HG02981 (cell line): Measurements from ENCODE around the gene CYP4F3.
"Not testable (repeated sequence)": the region's sequence is repeated elsewhere in the genome, so short reads cannot be mapped to it uniquely, and the experiment has no call there.

Experiments
- ATAC-seq: cut with Tn5 transposase; IDR thresholded peaks from one replicate; pipeline ENCODE4 v1.9.1; 2021; ENCODE audit warnings: mild to moderate bottlenecking, moderate library complexity; ENCODE audit not compliant: unreplicated experiment

Gene CYP4F3

DNA sequence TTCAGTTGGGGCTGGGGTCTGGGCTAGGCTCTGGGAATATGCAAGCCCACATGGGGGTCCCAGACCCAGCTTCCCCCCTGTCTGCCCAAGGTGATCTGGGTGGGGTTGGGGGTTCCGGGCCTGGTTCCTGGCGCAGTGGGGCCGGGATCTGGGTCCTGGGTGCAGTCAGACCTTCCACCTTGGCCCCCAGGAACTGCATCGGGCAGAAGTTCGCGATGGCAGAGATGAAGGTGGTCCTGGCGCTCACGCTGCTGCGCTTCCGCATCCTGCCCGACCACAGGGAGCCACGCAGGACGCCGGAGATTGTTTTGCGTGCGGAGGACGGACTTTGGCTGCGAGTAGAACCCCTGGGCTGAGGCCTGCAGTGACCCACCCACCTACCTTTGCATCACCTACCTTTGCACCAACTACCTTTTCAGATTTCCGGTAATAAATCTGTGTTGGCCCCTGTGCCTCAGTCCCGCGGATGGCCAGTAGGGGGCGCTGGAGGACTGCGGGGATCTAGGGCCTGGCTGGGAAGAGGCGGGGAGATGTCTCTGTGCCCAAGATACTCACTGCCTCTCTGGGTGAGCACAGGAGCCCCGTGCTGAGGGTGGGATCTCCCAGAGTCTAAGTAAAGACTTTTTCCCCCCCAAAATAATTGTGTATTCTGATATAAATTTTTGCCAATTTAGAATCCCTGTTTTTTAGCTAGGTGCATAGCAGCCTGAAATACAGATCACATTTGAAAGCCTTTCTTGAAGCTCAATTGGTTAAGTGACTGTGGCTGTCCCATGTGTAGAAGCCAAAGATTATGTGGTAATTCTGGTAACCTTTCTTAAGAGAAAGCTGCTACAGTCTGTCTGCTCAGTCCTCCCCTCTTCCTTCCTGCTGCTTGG lies 11.5 kb upstream of the CYP4F3 start:
- no peak for ATAC-seq

DNA sequence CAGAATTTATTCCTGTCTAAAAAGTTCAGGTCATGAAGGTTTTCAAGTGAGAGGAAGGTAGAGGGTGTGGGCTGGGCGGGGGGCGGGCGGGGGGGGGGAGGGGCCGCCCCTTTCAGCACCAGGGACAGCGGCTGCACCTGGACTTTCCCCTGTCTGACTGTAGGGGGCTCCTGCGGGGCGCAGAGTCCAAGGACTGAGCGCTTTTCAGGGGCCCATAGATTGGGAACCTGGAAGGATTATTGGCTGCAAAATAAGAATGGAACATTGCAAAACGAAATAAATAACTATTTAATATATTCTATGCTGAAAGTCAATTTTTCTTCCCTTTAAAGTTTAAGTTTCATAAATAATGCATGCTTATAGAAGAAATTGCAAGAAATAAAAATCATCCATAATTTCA lies 8.9 kb upstream of the CYP4F3 start:
- no peak for ATAC-seq

DNA sequence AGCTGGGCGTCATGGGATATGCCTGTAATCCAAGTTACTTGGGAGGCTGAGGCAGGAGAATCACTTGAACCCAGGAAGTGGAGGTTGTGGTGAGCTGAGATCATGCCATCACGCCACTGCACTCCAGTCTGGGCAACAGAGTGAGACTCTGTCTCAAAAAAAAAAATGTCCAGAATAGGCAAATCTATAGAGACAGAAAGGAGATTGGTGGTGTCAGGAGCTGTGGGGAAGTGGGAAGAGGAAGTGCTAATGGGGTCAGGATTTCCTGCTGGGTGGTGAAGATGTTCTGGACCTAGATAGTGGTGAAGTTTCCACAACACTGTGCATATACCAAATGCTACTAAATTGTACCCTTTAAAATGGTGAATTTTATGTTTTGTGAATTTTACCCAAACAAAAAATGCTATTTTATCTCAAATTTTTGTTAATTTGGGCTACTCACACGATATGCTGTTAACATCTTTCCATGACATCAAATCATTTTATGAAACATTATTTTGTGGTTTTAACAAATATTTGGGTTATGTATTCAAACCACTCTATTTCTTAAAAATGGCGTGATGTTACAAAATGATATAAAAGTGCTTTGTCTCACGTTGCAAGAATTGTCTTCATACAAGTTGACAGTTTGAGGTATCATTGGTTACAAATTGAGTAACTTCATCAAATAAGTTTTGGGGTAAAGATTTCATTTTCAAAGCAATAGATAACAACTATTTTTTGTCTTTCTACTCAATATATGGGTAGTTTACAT lies 7.4 kb upstream of the CYP4F3 start:
- ATAC-seq: no peak

DNA sequence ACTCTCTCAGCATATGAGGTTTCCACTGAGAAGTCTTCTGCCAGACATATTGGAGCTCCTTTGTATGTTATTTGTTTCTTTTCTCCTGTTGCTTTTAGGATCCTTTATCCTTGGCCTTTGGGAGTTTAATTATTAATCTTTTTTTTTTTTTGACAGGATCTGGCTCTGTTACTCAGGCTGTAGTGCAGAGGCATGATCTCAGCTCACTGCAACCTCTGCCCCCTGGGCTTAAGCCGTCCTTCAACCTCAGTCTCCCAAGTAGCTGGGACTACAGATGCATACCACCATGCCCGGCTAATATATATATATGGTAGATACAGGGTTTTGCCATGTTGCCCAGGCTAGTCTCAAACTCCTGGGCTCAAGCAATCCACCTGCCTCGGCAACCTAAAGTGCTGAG lies 6.6 kb upstream of the CYP4F3 start:
- ATAC-seq: no peak

DNA sequence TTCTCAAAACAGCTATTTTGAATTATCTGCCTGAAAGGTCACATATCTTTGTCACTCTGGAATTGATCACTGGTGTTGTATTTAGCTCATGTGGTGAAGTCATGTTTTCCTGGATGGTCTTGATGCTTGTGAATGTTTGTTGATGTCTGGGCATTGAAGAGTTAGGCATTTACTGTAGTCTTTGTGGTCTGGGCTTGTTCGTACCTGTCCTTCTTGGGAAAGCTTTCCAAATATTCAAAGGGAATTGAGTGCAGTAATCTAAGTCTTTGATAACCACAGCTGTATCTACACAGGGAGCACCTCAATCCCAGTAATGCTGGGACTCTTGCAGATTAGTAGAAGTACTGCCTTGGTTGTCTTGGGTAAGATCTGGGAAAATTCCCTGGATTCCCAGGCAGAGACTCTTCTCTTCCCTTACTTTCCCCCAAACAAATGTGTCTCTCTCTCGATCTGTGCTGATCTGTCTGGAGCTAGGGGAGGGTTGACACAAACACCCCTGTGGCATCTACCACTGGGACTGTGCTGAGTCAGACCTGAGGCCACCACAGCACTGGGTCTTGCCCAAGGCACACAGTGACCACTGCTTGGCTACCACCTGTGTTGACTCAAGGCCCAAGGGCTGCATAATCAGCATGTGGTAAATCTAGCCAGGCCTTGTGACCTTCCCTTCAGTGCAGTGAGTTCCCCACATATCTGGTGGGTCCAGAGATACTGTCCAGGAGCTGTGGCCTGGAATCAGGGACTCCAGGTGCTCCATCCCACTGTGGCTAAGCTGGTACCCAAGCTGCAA lies 5.5 kb upstream of the CYP4F3 start:
- no peak for ATAC-seq

DNA sequence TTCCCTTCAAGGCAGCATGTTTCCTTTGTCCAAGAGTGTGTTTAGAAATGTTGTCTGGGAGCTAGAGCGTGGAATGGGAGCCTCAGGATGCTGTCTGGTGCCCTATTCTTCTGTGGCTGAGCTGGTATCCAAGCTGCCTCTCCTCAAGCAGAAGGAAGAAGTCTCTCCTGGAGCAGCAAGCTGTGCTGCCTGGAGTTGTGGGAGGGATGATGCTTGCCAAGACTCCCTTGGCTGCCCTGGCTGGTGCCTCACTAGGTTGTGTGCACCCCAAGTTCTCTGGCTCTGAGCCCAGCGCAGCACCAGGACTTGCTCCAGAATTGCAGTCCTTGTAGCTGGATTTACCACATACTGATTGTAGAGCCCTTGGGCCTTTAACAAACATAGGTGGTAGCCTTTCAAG lies 4.7 kb upstream of the CYP4F3 start:
- ATAC-seq: no peak

DNA sequence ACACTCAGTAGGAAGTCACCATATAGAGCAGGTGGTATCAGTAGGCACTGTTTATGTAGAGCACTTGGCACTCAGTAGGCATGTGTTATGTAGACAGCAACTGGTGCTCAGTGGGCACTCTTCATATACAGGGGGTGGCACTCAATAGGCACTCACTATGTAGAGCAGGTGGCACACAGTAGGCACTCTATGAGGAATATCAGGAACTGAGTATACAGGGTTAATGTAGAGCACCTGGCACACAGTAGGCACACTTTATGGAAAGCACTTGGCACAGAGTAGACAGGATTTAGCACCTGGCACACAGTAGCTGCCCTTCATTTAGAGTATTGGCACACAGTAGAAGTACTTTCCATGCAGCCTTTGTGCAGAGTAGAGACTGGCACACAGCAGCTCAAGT lies 1.1 kb upstream of the CYP4F3 start:
- ATAC-seq: no peak

DNA sequence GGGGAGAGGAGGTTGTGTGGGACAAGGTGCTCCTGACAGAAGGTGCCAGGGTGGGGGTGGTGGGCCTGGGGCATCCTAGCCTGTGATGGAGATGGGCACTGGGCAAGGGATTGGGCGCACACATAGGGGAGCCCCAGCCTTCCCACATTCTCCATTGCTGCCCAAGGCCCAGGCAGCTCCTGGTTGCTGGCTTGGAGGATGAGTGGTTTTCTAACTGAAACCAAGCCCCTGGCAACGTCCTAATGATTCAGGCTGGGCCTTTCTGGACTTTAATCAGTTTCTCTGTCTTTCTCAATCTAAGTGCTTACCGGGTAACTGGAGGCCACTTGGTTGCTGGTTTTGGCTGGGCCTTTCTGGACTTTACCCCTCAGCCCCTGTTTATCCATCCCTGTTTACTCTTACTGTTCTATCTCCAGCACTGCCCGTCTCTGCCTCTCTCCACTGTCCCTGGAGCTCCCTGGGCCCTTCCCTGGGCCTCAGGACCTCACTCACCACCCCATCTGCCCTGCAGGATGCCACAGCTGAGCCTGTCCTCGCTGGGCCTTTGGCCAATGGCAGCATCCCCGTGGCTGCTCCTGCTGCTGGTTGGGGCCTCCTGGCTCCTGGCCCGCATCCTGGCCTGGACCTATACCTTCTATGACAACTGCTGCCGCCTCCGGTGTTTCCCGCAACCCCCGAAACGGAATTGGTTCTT lies 354 bp downstream of the CYP4F3 start:
- no peak for ATAC-seq

DNA sequence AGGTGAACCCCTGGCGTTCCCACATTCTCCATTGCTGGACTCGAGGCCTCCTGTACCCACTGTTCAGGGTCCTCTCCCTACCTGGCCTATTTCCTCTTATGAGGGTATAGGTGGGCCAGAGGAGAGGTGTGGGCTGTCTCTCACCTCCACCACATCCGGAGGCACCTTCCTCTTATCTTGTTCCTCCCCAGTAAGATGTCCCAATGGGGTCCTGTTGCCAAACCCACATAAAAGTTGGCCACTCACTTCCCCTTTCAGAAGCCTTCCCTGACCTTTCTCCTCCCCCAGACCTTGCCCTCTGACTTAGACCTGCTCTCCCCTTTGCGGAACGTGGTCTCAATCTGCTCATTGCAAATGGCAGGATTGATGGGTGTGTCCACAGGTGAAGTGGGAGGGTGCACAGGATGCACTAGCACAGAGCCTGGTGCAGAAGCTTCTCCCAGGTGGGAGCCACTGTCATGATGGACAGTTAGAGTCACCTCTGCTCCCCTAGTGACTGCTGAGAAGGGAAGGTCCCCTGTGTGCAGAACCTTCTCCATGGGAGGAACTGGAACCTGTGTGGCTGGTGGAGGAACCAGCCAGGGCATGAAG lies 1.3 kb downstream of the CYP4F3 start:
- ATAC-seq: no peak

DNA sequence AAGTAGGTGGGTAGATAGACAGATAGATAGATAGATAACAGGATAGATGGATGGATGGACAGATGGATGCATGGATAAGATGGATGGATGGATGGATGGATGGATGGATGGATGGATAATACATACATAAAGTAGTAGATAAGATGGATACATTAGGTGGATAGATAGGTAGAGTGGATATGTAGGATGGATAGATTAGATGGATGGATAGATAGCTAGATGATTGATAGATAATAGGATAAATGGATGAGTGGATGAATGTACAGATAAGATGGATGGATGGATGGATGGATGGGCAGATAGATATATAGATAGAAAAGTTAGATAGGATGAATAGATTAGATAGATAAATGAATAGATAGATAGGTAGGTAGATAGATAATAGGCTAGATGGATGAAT lies 2.1 kb downstream of the CYP4F3 start:
- no peak for ATAC-seq

DNA sequence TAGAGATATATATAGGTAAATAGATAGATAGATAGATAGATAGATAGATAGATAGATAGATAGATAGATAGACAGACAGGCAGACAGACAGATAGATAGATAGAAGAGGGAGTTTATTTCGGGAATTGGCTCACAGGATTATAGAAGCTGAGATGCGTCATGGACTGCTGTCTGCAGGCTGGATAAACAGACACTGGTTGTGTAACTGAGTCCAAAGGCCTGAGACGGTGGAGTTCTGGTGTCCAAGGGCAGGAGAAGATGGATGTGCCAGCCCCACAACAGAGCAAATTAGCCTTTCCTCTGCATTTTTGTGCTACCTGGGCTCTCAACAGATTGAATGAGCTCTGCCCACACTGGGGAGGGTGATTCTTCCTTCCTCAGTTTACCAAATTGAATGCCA lies 2.7 kb downstream of the CYP4F3 start:
- no peak for ATAC-seq

DNA sequence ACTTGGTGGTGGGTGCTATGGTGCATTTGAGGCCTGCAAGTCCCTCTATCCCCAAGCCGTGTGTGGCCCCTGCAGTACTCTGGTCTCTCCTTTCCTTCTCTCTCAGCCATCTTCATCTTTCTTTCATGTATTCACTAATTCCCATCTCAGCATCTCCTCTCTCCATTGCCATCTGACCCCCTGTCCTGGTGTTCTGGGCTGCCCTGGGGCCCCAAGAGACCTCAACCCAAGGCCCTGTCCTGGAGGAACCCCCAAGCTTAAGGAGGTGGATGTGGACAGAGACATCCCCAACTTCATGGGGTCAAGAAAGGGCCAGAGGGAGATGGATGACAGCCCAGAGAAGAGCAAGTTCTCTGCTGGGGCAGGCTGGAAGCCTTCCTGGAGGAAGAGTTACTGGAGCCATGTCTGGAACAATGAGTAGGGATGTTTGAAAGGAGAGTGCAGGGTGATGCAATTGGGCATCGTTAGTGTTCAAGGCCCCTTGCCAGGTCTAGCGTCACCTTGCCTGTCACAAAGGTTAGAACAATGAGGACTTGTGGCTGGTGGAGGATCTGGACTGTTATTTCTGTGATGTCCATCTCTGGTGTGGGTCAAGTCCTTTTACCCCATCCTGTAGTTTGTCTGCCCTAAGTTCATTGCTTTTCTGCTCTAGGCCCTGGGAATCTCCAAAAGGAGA lies 3.5 kb downstream of the CYP4F3 start:
- ATAC-seq: no peak

DNA sequence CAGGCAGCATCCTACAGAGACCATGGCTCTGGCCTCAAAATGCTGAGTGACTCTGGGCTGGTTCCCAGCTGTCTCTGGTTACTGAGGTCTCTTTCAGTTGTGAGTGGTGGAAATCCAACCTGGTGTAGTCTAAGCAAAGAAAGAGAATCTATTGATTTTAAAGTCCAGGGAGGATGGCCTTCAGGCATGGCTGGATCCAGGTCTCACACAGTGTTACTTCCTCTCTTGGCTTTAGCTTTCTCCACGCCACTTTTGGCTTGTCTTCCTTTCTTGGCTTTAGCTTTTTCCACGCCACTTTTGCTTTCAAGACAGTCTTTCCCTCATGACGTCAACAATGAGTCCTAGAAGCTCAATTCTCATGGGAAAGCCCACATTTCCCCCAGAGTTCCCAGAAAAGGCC lies 4.1 kb downstream of the CYP4F3 start:
- ATAC-seq: no peak

DNA sequence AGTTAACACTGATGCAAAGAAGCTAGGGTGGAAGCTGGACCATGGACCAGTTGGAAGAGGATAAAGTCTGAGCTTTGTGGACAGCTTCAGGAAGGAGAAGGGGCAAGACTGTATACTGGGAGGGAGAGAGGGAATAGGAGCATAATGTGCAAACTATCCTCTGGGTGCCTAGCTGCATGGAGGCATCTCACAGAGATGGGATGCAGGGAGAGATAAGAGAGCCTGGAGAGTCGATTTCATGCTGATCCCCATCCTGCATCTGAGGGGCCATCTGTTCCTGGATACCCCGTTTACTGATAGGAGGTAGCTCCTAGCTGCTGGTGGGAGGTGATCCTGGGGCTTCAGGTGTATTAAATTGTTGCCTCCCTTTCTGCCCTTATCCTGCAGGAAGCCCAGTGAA lies 8.8 kb downstream of the CYP4F3 start:
- no peak for ATAC-seq

DNA sequence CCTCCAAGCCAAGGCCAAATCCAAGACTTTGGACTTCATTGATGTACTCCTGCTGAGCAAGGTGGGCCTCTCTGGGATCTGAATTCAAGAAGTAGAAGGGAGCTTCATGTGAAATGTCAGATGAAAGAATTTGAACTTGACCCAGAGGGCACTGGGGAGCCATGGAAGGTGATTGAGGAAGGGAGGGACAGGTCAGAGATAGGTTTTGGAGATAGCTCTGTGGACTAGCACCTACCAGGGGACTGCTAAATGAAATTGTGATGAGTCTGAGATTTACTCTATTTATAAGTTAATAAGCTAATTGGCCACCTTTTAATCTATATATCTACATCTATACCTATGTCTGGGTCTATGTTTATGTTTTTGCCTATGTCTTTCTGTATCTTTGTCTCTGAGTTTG lies 9.4 kb downstream of the CYP4F3 start:
- not testable (repeated sequence) for ATAC-seq

DNA sequence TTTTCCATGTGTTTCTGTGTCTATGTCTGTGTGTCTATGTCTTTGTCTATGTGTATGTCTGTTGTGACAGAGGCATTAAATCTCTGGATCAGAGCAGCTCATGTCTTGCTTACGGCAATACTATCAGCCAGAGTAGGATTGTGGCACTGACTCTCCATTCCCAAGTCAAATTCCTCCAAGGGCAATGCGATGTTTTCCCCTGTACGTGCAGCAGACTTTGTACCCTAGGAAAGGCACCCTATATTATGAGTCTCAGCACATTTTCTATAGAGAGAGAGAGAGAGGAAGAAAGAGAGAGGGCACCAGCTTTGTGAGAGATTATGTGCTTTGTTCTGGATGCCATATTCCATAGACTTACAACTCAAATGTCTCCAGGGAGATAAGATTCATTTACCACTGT lies 11.1 kb downstream of the CYP4F3 start:
- ATAC-seq: no peak

DNA sequence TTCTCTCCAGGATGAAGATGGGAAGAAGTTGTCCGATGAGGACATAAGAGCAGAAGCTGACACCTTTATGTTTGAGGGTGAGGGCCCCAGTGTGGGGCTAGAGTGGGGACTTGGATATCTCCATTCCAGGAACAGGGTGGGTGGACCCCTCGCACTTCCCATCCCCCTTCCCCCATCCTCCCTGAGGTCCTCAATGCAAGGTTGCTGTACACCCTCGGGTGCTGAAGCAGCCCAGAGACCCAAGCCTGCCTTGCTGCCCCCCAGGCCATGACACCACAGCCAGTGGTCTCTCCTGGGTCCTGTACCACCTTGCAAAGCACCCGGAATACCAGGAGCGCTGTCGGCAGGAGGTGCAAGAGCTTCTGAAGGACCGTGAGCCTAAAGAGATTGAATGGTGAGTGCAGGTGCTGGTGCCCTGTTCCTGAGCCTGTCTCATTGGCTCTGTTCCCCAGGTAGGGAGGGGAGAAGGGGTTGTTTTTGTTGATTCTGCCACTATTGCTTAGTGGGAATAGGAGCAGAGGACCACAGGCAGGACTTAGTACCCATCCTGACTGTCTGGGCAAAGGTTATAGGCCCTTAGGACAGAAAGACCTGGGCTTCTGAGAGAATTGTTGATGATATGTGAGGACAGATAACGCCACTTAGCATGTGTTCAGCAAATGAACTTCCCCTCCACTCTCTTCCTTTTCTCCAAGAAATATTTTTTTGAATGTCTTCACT lies 12.0 kb downstream of the CYP4F3 start:
- ATAC-seq: no peak

DNA sequence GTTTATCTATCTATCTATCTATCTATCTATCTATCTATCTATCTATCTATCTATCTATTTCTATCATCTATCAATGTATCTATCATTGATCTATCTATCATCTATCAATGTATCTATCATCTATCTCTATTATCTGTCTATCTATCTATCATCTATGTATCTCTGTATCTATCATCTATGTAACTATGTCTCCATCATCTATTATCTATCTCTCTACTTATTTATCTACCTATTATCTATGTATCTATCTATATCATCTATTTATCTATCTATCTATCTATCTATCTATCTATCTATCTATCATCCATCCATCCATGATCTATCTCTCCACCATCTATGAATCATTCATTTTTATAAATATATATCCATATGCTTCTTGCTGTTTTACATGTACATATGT lies 15.8 kb downstream of the CYP4F3 start:
- ATAC-seq: no peak

DNA sequence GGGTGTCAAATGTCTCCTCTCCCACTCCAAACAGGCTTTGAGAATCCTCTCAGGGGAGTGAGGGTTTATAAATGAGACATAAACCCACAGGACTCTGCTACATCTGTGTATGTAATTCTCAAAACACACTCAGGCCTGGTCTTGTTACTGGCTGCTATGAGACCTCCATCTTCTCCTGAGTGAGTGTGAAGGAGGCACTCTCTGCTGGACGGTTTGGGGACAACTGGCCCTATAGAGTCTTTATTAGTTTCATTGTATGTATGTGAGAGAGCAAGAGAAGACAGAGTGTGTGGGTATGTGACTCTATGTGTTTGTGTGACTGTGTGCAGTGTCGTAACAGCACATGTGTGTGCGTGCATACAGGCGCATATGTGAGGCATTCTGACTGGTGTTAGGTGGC lies 22.6 kb downstream of the CYP4F3 start:
- no peak for ATAC-seq
